Ascending aorta (tissue), 2 donors: ENCODE results near the gene SEC16B. TPM values are rescaled to one million over a fixed set of nuclear protein-coding genes. Genes with fewer than 3 reads are reported as not detected.

Experiments
- DNase-seq, 2 donors: peaks; one replicate each; pipeline ENCODE4 v3.0.0-alpha.2; 2019; ENCODE audit warnings: low spot score in 2 of 2
- H3K27ac ChIP-seq, 2 donors: fragments of 200-600 bp; sonication (generic); one replicate each; pipeline ENCODE4 v1.5.1; 2016 to 2017; ENCODE audit warnings: mild to moderate bottlenecking in 1 of 2
- H3K27me3 ChIP-seq: fragments of 200-600 bp; sonication (generic); one replicate; pipeline ENCODE4 v1.5.1; 2017
- H3K36me3 ChIP-seq, 2 donors: fragments of 200-600 bp; sonication (generic); one replicate each; pipeline ENCODE4 v1.5.1; 2016
- H3K4me1 ChIP-seq, 2 donors: fragments of 200-600 bp; sonication (generic); one replicate each; pipeline ENCODE4 v1.5.1; 2016 to 2017; ENCODE audit warnings: mild to moderate bottlenecking in 1 of 2
- H3K4me3 ChIP-seq, 2 donors: fragments of 200-600 bp; sonication (generic); one replicate each; pipeline ENCODE4 v1.5.1; 2016 to 2017; ENCODE audit warnings: mild to moderate bottlenecking in 1 of 2
- H3K9me3 ChIP-seq, 2 donors: fragments of 200-600 bp; sonication (generic); one replicate each; pipeline ENCODE4 v1.5.1; 2016
- intact Hi-C: fragments of 100-400 bp; cut with DNase I; formaldehyde crosslinking; loops from one replicate; pipeline ENCODE4 v1.15.1; 2023
- total RNA-seq: library from RNA; depleted of rRNA; stranded (reverse); fragments of >200 nt; gene quantifications from one replicate; pipeline ENCODE4 v1.1.0, GENCODE V29; 2016
- TF ChIP-seq, protein P1 (sequence below), 3 experiments: fragments of 200-600 bp in 2 of 3; fragments of 450-650 bp in 1 of 3; sonication (generic) in 2 of 3; IDR thresholded peaks; one replicate each; pipeline ENCODE4 v1.5.1; 2016 to 2019; ENCODE audit warnings: antibody characterized with exemption in 3 of 3, mild to moderate bottlenecking in 1 of 3, moderate library complexity in 1 of 3

SEC16B gene
- total RNA-seq, 1 donor from 2014 or later: 8.6 TPM

DNA sequence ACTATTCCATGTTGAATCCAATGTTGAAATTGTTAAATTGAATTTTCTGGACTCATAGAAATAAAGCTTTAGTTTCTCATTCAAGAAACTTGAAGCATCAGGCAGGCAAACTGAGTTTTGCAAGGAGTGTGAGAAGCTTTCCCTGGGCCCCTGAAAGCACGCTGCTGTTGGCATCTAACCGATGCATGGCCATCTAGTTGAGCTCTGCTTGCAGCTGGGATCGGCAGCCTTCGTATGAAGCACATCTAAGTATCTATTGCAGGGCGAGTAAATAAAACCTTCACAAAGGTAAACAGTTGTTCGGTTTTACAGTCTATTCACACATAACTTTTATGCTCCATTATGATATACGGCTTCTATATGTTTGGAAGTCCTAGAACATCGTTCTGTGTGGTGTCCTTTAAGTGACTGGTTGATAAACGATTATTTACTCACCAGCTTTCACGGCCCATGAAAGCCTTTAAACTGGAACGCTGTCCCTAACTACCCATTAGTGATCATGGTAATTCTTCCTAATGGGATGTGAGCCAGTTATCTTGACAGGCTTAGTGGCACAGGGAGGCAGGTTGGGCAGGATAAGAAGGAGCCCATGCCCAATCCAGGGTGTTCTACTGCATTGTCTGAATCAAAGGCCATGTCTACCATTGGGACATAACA, 71.7 kb downstream of the SEC16B start:
- DNase-seq: no peak
- peaks cover 0 to under 1% of the 10 kb centered on the region in 2 donors for H3K9me3 ChIP-seq
- no peaks in the 10 kb centered on the region for H3K36me3 ChIP-seq
- no peak overlapping the region for H3K4me3 ChIP-seq
- no peaks in the 10 kb centered on the region for H3K4me1 ChIP-seq
- no peak overlapping the region for H3K27ac ChIP-seq
- intact Hi-C loops: no loop called here
- TF ChIP-seq, protein P1, sequence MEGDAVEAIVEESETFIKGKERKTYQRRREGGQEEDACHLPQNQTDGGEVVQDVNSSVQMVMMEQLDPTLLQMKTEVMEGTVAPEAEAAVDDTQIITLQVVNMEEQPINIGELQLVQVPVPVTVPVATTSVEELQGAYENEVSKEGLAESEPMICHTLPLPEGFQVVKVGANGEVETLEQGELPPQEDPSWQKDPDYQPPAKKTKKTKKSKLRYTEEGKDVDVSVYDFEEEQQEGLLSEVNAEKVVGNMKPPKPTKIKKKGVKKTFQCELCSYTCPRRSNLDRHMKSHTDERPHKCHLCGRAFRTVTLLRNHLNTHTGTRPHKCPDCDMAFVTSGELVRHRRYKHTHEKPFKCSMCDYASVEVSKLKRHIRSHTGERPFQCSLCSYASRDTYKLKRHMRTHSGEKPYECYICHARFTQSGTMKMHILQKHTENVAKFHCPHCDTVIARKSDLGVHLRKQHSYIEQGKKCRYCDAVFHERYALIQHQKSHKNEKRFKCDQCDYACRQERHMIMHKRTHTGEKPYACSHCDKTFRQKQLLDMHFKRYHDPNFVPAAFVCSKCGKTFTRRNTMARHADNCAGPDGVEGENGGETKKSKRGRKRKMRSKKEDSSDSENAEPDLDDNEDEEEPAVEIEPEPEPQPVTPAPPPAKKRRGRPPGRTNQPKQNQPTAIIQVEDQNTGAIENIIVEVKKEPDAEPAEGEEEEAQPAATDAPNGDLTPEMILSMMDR (IDR thresholded peaks at IDR 0.05): no peak
- no peaks in the 10 kb centered on the region for H3K27me3 ChIP-seq

DNA sequence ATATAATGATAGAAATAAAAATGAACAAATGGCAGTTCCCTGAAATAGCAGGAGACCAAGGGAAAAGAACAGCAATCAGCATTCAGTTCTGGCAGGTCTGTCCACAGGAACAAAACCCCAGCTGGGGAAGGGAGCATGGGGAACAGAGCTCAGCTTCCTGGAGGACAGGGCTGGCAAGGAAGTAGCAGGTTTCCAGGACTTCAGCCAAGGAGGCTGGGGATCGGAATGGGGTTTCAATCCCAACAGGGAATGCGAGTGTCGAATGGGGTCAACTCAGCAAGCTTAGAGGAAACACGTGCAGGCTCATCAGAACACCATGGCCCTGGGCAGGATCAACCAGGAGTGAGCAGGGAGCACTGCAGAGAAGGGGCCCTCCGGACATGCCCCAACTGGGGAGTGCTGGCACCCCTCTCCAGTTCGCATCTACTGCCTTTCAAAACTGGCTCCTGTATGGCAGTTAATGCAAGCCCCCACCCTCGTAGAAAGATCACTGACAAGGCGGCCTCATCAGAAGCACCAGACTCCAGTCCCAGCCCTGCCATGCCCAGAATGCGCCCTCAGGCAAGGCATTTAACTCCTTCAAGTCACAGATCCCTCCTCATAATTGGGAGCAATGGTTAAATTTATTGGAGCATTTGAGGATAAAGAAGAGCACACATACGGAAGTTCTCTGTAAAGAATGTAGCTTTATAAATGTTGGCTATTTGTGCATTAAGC, 72.4 kb downstream of the SEC16B start:
- DNase-seq: no peak
- Histone ChIP-seq H3K4me3 (no peak overlapping the region), H3K27me3 (no peaks in the 10 kb centered on the region), H3K36me3 (no peaks in the 10 kb centered on the region), H3K27ac (no peak overlapping the region), H3K4me1 (no peaks in the 10 kb centered on the region), H3K9me3 (peaks cover 2 to 6% of the 10 kb centered on the region in 2 donors)
- intact Hi-C loops: no loop called here
- TF ChIP-seq, protein P1 (IDR thresholded peaks at IDR 0.05): no peak

Other genes starting within 250 kb of the SEC16B start
- 57.5 TPM for gene RASAL2, start 124.0 kb upstream of the SEC16B start, total RNA-seq